ENCODE data around the gene TSPAN17. TPM values are rescaled to one million over a fixed set of nuclear protein-coding genes. Genes with fewer than 3 reads are reported as not detected.

The TSPAN17 gene
- polyA plus RNA-seq, 4 donors, result 31.3 to 36.3 (median 33.7) TPM

DNA sequence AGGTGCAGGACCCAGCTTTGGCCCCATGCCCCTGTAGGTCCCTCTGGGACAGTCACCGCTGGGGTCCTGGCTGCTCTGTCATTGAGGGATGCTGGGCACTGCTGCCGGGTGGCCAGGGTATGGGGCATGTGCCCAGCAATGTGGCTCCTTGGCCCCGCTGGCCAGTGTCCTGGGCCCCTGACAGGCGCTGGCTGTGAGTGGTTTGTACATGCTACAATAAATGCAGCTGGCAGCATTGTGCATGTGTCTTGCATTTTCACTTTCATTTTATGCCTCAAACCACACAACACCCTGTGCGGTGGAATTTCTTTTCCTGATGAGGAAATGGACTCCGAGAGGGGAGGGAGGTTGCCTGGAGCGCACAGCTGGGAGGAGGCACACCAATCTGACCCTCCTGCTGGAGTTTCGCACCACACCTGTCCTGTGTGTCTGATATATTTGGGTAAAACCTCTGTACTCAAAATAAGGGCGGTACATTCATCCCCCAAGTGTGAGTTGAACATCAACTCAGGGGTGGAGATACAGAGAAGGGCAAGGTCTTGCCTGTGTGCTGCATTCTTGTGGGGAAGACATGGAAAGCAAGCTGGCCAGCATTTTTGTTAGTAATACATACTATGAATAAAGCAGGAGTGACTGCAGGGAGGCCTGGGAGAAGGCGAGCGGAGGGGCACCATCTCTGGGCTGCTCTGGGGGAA, 11.7 kb downstream of the TSPAN17 start:
- no peak for DNase-seq (ENCODE audit: low read depth in 4 of 4, low spot score in 3 of 4)

- DNase-seq (ENCODE audit: low read depth in 4 of 4, low spot score in 3 of 4), result no peak
Measured at GRCh38 chr5:176659512-176659839, 12.2 kb downstream of the TSPAN17 start.

DNA sequence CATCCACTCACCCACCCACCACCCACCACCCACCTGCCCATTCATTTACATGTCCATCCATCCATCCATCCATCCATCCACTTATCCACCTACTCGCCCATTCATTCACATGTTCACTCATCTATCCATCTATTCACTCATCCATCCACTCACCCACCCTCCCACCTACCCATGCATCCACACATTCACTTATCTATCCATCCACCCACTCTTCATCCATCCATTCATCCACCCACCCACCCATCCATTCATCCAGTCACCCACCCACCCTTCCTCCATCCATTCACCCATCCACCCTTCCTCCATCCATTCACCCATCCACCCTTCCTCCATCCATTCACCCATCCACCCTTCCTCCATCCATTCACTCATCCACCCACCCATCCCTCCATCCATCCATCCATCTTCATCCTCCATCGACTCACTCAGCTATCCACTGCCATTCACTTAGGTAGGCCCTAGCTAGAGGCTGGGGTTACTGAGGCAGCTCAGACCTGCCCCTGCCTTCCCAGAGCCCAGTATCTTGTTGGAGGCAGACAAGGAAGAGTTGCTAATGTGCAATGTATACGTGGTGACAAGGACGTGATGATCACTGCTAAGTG, 12.7 kb downstream of the TSPAN17 start:
- no peak for DNase-seq (ENCODE audit: low read depth in 4 of 4, low spot score in 3 of 4)

- no peak for DNase-seq (ENCODE audit: low read depth in 4 of 4, low spot score in 3 of 4)
Measured at GRCh38 chr5:176660530-176660859, 13.2 kb downstream of the TSPAN17 start.

- DNase-seq (ENCODE audit: low read depth in 4 of 4, low spot score in 3 of 4), result peak; percentile 45 to 73 (median 60)
Measured at GRCh38 chr5:176660860-176661641, 13.8 kb downstream of the TSPAN17 start.

DNA sequence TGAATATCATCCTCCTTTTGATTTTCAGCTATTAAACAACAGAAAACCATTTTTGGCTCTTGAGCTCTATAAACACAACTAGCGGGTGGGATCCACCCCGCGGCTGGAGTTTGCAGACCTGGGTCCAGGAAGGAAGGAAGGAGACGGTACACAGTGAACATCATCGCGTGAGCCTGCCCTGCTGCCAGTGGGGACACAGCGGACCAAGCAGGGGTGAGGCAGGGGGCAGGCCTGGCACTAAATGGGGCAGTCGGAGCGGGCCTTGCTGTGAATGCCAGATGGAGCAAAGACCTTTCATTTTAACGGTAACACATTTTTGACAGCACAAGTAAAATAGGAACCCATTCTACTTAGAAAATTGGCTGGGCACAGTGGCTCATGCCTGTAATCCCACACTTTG, 14.4 kb downstream of the TSPAN17 start:
- no peak for DNase-seq (ENCODE audit: low read depth in 4 of 4, low spot score in 3 of 4)

DNA sequence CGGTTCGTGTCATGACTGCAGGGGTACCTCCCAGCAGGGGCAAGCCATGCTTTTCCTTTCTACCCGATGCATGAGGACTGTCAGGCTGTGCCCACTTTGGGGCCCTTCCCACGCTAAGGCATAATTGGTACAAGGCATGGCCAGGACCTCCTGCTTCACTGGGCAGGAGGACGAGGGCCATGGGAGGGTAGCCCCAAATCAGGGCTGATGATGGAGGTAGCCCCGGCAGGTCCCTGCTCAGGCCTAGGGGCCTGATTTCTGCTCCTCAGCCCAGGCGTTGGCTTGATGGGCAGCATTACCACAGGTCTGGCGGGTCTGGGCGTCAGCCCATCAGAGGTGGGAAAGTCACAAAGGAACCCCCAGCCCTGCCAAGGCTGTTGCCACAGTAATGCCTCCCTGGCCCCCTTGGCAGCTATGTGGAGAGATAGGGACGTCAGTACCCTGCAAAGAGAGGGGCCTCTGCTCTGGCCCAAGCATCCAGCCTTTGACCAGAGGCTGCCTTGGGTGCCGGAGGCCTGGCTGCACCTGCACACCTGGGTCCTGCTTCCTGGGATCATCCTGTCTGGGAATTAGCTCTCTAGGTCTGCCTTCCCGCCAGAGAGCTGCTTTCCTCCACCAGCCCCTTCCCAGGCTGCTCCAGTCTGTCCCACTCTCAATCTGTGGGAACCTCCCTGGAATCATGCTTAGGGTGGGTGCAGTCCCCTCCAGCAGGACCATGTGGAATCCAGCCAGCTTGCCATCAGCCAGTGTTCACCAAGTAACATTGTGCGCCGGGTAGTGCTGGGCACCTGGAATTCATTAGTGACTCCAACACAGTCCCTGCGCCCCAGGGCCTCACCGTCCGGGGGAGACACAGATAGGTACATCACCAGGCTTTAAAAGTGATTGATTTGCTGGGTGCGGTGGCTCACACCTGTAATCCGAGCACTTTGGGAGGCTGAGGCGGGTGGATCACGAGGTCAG, 15.4 kb downstream of the TSPAN17 start:
- DNase-seq (ENCODE audit: low read depth in 4 of 4, low spot score in 3 of 4), result no peak

- DNase-seq (ENCODE audit: low read depth in 4 of 4, low spot score in 3 of 4), result no peak
Measured at GRCh38 chr5:176663566-176663965, 16.3 kb downstream of the TSPAN17 start.

- DNase-seq (ENCODE audit: low read depth in 4 of 4, low spot score in 3 of 4), result no peak
Measured at GRCh38 chr5:176664479-176664878, 17.2 kb downstream of the TSPAN17 start.

GRCh38 chr5:176664886-176665285, 17.6 kb downstream of the TSPAN17 start:
- no peak for DNase-seq (ENCODE audit: low read depth in 4 of 4, low spot score in 3 of 4)

DNA sequence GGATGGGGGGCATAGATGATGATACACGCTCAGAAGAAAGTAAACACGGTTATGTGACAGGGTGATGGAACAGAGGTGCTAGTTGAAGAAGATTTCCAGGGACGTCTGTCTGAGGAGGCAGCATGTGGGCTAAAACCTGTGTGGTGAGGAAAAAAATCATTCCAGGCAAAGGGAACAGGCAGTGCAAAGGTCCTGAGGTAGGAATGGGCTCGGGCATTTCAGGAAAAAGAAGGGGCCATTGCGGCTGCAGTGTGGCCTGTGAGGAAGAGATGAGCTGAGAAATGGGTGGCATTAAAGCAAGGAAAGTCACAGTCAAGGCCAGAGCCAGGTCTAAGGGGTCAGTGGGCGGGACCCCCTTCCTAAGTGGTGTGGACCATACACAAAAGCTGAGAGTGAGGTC, 18.2 kb downstream of the TSPAN17 start:
- no peak for DNase-seq (ENCODE audit: low read depth in 4 of 4, low spot score in 3 of 4)

GRCh38 chr5:176667637-176668036, 20.4 kb downstream of the TSPAN17 start:
- no peak for DNase-seq (ENCODE audit: low read depth in 4 of 4, low spot score in 3 of 4)

DNA sequence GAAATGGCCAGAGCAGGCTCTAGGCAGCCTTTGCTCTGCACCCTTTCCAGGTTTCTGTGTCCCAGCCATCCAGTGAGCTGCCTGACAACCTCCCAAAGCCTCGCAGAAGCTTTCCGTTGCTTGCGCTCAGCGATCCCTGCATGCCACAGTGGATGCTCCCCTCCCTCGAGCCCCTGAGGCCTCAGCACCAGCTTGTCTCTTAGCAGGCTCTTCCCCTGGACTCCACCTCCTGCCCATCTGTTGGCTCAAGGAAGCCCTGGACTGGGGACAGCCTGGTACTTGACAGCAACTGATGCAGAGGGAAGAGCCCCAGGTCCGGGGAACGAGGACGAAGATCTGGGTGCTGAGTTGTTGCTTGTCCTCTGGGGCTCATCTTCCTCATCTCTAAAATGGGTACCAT, 23.2 kb downstream of the TSPAN17 start:
- no peak for DNase-seq (ENCODE audit: low read depth in 4 of 4, low spot score in 3 of 4)

- no peak for DNase-seq (ENCODE audit: low read depth in 4 of 4, low spot score in 3 of 4)
Measured at GRCh38 chr5:176671399-176671798, 24.1 kb downstream of the TSPAN17 start.

- DNase-seq (ENCODE audit: low read depth in 4 of 4, low spot score in 3 of 4), result no peak
Measured at GRCh38 chr5:176671890-176672747, 24.8 kb downstream of the TSPAN17 start.

DNA sequence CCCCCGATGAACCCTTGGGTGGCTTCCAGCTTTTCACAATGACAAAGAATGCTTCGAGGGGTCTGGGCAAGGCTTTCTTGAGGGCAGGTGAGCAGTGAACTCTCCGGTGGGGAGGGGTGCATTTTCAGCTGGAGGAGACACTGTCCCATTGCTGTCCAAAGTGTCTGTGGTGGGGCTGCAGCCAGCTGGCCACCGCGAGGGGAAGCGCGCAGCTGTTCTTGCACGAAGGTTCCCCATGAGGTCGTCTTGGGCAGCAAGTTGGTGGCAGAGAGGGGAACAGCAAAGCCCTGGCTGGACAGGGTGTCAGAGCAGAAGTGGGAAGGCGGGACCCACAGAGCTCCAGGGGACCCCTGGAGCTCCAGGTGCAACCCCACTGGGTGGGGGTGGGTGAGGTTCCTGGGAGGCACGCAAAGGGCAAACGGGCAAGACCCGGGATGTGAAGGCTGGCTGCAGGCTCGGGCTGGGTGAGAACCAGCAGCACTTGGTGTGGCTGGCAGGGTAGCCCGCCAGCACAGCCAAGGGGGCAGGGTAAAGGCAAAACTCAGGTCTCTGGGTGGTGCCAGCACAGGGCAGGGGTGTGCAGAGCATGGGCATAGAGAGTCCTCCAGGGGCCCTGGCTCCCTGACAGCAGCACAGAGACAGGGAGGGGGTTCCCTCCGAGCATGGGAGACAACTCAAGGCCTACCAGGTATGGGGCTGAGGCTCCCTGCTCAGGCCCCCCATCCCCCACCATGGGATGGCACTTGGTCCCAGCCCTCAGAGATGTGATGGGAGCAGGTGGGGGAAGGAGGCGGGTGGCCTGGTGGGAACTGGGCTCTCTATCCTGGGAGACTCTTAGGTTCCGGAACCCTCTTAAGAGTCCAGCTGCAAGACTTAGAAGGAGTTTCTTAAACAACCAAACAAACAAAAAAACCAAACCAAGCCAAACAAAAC, 26.6 kb downstream of the TSPAN17 start:
- DNase-seq (ENCODE audit: low read depth in 4 of 4, low spot score in 3 of 4), result no peak

- no peak for DNase-seq (ENCODE audit: low read depth in 4 of 4, low spot score in 3 of 4)
Measured at GRCh38 chr5:176674799-176675198, 27.5 kb downstream of the TSPAN17 start.

- DNase-seq (ENCODE audit: low read depth in 4 of 4, low spot score in 3 of 4), result no peak
Measured at GRCh38 chr5:176675676-176676360, 28.5 kb downstream of the TSPAN17 start.
